ENCODE measurements around the gene BHLHA9. TPM values are rescaled to one million over a fixed set of nuclear protein-coding genes. Genes with fewer than 3 reads are reported as not detected.
A peak's percentile ranks its signal among the peaks of the same experiment; 100 is the strongest.

BHLHA9 gene
- total and polyA plus RNA-seq, 2 of the 8 experiments (the other 6 are each of a cell fraction or from before 2014, with no cell fraction given) = 0.29 to 0.34 TPM

GRCh38 chr17:1275962-1276736, 5.9 kb downstream of the BHLHA9 start (continued):
- TF ChIP-seq NRF1 (IDR thresholded peaks at IDR 0.05; ENCODE audit: low read depth, low read length) (no peak), GABPA (IDR thresholded peaks at IDR 0.05; ENCODE audit: borderline replicate concordance, insufficient read depth, low read length) (peak; percentile 55; the same call in 1 of the 2 replicates), BACH1 (IDR thresholded peaks at IDR 0.05; ENCODE audit: low read length) (peak; percentile 42; the same call in 1 of the 2 replicates), JUND (IDR thresholded peaks at IDR 0.05; ENCODE audit: low read length) (0 out of 2 replicates have a peak, but pooled peaks have one; percentile 27)
